HPDE6-E6E7 (cell line): ENCODE measurements around the gene ATP5MC3.

Experiments
- DNase-seq: peaks from one replicate; pipeline ENCODE4 v3.0.0; 2011; ENCODE audit warnings: missing footprints; ENCODE audit errors: extremely low spot score

The ATP5MC3 gene

GRCh38 chr2:175167792-175168563, 13.5 kb downstream of the ATP5MC3 start, which contains the start of gene ATF2:
TSS of gene ATF2 (minus strand) at chr2:175168203. CDS start at chr2:175136443, 31,760 bp downstream.
- DNase-seq, result peak; percentile 95

GRCh38 chr2:175167076-175167791, 14.3 kb downstream of the ATP5MC3 start:
- DNase-seq, result peak; percentile 37

- no peak for DNase-seq
These were observed 15.2 kb downstream of the ATP5MC3 start for GRCh38 chr2:175166216-175166824.

GRCh38 chr2:175164235-175164634, 17.3 kb downstream of the ATP5MC3 start:
- DNase-seq, result no peak

- no peak for DNase-seq
These were observed 22.6 kb downstream of the ATP5MC3 start for GRCh38 chr2:175158894-175159293.

- DNase-seq, result no peak
These were observed 25.0 kb downstream of the ATP5MC3 start for GRCh38 chr2:175156534-175156933.

GRCh38 chr2:175154661-175155082, 26.8 kb downstream of the ATP5MC3 start:
- peak; percentile 28 for DNase-seq

- DNase-seq, result no peak
These were observed 29.3 kb downstream of the ATP5MC3 start for GRCh38 chr2:175152242-175152641.

- DNase-seq, result no peak
These were observed 29.7 kb downstream of the ATP5MC3 start for GRCh38 chr2:175151791-175152190.

- no peak for DNase-seq
These were observed 34.3 kb downstream of the ATP5MC3 start for GRCh38 chr2:175147186-175147585.

GRCh38 chr2:175143678-175144077, 37.8 kb downstream of the ATP5MC3 start:
- no peak for DNase-seq

- DNase-seq, result no peak
These were observed 38.3 kb downstream of the ATP5MC3 start for GRCh38 chr2:175143191-175143590.

GRCh38 chr2:175140332-175140731, 41.2 kb downstream of the ATP5MC3 start:
- no peak for DNase-seq

- DNase-seq, result no peak
These were observed 43.7 kb downstream of the ATP5MC3 start for GRCh38 chr2:175137793-175138192.

GRCh38 chr2:175136334-175137215, 44.9 kb downstream of the ATP5MC3 start:
- no peak for DNase-seq

- DNase-seq, result no peak
These were observed 45.6 kb downstream of the ATP5MC3 start for GRCh38 chr2:175135862-175136261.

GRCh38 chr2:175135177-175135576, 46.3 kb downstream of the ATP5MC3 start:
- DNase-seq, result no peak

GRCh38 chr2:175131252-175131651, 50.3 kb downstream of the ATP5MC3 start:
- no peak for DNase-seq

- peak; percentile 11 for DNase-seq
These were observed 54.8 kb downstream of the ATP5MC3 start for GRCh38 chr2:175126661-175127060.
